ENCODE results near the gene SLC23A2.

SLC23A2 gene

DNA sequence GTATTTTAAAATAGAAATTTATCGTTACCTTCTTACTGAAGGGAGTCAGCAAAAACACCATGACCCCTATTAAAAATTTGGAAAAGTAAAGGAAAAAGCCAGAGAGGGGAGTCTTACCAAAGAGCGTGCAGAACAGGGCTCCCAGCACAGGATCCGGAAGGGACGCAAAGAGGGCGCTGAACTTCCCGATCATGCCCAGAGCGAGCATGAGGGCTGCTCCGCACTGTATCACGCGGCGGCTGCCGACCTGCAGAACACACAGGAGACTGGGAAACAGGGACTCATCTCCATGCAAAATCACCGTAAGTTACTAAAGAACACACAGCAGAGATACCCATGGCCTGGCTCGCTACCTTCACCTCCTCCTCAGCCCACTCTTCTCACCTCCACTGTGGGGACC lies 138.6 kb downstream of the SLC23A2 start:
- FAIRE-seq: no peak
- no peak for DNase-seq (ENCODE audit: insufficient read length, low spot score)
- TF ChIP-seq POU2F2 (IDR thresholded peaks at IDR 0.05; ENCODE audit: low read depth, low read length): no peak
- no peak for TF ChIP-seq TAF1 (IDR thresholded peaks at IDR 0.05; ENCODE audit: low read depth, low read length)

GRCh38 chr20:4861961-4862360 lies 139.3 kb downstream of the SLC23A2 start:
- no peak for DNase-seq (ENCODE audit: insufficient read length, low spot score)
- no peak for FAIRE-seq
- TF ChIP-seq POU2F2 (IDR thresholded peaks at IDR 0.05; ENCODE audit: low read depth, low read length) (no peak), PAX5 (IDR thresholded peaks at IDR 0.05; ENCODE audit: insufficient read depth, low read length, severe bottlenecking) (no peak), POLR2AphosphoS5 (IDR thresholded peaks at IDR 0.05; ENCODE audit: low read depth, low read length) (no peak), POLR2A (IDR thresholded peaks at IDR 0.05; ENCODE audit: low read depth, low read length) (no peak), TAF1 (IDR thresholded peaks at IDR 0.05; ENCODE audit: low read depth, low read length) (no peak), SPI1 (IDR thresholded peaks at IDR 0.05; ENCODE audit: low read depth, low read length) (no peak)

DNA sequence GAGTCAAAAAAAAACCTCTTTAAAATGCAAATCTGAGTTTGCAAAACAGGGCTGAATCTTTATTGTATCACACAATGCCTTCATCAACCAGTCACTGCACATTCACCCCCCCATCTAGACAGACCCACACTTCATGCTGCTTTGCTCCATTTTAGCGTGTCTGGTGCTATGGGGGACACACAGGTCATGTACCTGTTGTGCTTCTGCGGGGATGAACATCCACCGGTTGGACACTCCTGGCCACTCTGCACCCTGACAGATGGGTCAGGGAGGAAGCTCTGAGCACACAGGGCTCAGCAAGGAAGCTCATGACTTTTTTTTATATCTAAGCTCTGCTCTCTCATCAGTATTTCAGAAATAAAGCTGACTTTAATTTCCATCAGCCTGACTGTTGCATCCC lies 143.3 kb downstream of the SLC23A2 start:
- FAIRE-seq (no peak), DNase-seq (ENCODE audit: insufficient read length, low spot score) (no peak)
- TF ChIP-seq TAF1 (IDR thresholded peaks at IDR 0.05; ENCODE audit: low read depth, low read length): no peak
- no peak for TF ChIP-seq POLR2A (IDR thresholded peaks at IDR 0.05; ENCODE audit: low read depth, low read length)
- TF ChIP-seq POU2F2 (IDR thresholded peaks at IDR 0.05; ENCODE audit: low read depth, low read length): no peak
- TF ChIP-seq SPI1 (IDR thresholded peaks at IDR 0.05; ENCODE audit: low read depth, low read length): no peak
- TF ChIP-seq POLR2AphosphoS5 (IDR thresholded peaks at IDR 0.05; ENCODE audit: low read depth, low read length): no peak
- no peak for TF ChIP-seq PAX5 (IDR thresholded peaks at IDR 0.05; ENCODE audit: insufficient read depth, low read length, severe bottlenecking)

DNA sequence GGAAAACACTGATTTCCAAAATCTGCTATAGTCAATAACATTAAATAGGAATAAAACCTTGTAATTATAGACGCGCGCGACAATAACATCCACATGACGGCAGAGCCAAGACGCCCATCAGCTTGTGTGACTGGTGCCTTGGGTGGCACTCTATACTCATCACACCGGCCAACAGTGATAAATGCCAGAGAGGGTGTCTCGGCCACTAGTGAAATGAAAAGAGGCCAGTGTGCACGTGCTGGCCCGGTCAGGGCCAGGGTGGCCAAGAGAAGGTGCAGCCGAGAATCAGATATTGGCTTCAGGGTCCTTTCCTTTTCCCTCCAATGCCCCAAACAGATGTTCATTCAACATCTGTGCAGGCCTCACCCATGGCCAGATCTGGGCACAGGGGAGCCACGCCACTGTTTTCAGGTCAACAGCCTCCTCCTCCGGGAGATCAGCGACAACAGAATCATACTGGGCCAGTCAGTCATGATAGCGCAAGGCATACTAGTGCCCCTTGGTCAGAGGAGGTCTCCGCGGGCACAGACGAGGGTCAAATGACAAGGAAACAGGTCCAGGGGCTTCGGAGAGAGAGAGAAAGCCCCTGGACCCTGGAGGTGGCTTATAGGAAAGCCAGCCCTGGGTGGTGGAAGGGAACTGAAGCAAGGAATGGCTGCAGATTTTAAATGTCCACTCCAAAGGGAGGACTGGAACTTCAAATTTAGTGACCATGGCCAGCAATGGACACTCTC lies 145.1 kb downstream of the SLC23A2 start:
- FAIRE-seq: no peak
- no peak for TF ChIP-seq PAX5 (IDR thresholded peaks at IDR 0.05; ENCODE audit: insufficient read depth, low read length, severe bottlenecking)
- TF ChIP-seq TAF1 (IDR thresholded peaks at IDR 0.05; ENCODE audit: low read depth, low read length): no peak
- TF ChIP-seq POLR2AphosphoS5 (IDR thresholded peaks at IDR 0.05; ENCODE audit: low read depth, low read length): no peak
- TF ChIP-seq SPI1 (IDR thresholded peaks at IDR 0.05; ENCODE audit: low read depth, low read length): no peak
- no peak for TF ChIP-seq POU2F2 (IDR thresholded peaks at IDR 0.05; ENCODE audit: low read depth, low read length)
- no peak for TF ChIP-seq POLR2A (IDR thresholded peaks at IDR 0.05; ENCODE audit: low read depth, low read length)

GRCh38 chr20:4855555-4855954 lies 145.8 kb downstream of the SLC23A2 start:
- no peak for FAIRE-seq

More for the DNA sequence above, 145.1 kb downstream of the SLC23A2 start:
- no peak for DNase-seq (ENCODE audit: insufficient read length, low spot score)

DNA sequence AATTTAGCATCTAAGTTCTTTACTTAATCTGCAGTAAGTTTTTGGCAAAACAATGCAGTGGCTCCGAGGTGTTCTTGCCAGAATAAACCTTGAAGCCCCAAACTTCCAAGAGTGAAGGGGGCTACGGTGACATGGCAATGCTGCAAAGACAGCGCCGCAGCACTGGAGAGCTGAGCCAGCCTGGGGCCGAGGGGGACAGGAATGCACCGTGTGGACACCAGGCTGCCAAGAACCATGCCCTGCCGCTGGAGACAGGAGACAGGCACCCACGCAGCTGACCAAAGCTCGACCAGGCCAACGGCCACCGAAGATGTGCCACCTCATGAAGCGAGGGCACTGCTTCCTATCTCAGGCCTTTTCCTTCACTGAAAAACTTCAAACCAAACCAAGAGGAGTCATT lies 146.2 kb downstream of the SLC23A2 start:
- TF ChIP-seq POLR2A (IDR thresholded peaks at IDR 0.05; ENCODE audit: low read depth, low read length) (no peak), POLR2AphosphoS5 (IDR thresholded peaks at IDR 0.05; ENCODE audit: low read depth, low read length) (no peak), SPI1 (IDR thresholded peaks at IDR 0.05; ENCODE audit: low read depth, low read length) (no peak), POU2F2 (IDR thresholded peaks at IDR 0.05; ENCODE audit: low read depth, low read length) (no peak), PAX5 (IDR thresholded peaks at IDR 0.05; ENCODE audit: insufficient read depth, low read length, severe bottlenecking) (no peak), TAF1 (IDR thresholded peaks at IDR 0.05; ENCODE audit: low read depth, low read length) (no peak)
- no peak for FAIRE-seq
- no peak for DNase-seq (ENCODE audit: insufficient read length, low spot score)

More at GRCh38 chr20:4855555-4855954, 145.8 kb downstream of the SLC23A2 start:
- no peak for DNase-seq (ENCODE audit: insufficient read length, low spot score)
- TF ChIP-seq SPI1 (IDR thresholded peaks at IDR 0.05; ENCODE audit: low read depth, low read length): no peak
- no peak for TF ChIP-seq POLR2AphosphoS5 (IDR thresholded peaks at IDR 0.05; ENCODE audit: low read depth, low read length)
- TF ChIP-seq POU2F2 (IDR thresholded peaks at IDR 0.05; ENCODE audit: low read depth, low read length): no peak
- TF ChIP-seq POLR2A (IDR thresholded peaks at IDR 0.05; ENCODE audit: low read depth, low read length): no peak

GRCh38 chr20:4854561-4854901 lies 146.8 kb downstream of the SLC23A2 start:
- DNase-seq (ENCODE audit: insufficient read length, low spot score) (no peak), FAIRE-seq (no peak)
- TF ChIP-seq POLR2AphosphoS5 (IDR thresholded peaks at IDR 0.05; ENCODE audit: low read depth, low read length): no peak
- no peak for TF ChIP-seq SPI1 (IDR thresholded peaks at IDR 0.05; ENCODE audit: low read depth, low read length)
- TF ChIP-seq POU2F2 (IDR thresholded peaks at IDR 0.05; ENCODE audit: low read depth, low read length): no peak
- TF ChIP-seq PAX5 (IDR thresholded peaks at IDR 0.05; ENCODE audit: insufficient read depth, low read length, severe bottlenecking): no peak
- no peak for TF ChIP-seq POLR2A (IDR thresholded peaks at IDR 0.05; ENCODE audit: low read depth, low read length)
- TF ChIP-seq TAF1 (IDR thresholded peaks at IDR 0.05; ENCODE audit: low read depth, low read length): no peak

DNA sequence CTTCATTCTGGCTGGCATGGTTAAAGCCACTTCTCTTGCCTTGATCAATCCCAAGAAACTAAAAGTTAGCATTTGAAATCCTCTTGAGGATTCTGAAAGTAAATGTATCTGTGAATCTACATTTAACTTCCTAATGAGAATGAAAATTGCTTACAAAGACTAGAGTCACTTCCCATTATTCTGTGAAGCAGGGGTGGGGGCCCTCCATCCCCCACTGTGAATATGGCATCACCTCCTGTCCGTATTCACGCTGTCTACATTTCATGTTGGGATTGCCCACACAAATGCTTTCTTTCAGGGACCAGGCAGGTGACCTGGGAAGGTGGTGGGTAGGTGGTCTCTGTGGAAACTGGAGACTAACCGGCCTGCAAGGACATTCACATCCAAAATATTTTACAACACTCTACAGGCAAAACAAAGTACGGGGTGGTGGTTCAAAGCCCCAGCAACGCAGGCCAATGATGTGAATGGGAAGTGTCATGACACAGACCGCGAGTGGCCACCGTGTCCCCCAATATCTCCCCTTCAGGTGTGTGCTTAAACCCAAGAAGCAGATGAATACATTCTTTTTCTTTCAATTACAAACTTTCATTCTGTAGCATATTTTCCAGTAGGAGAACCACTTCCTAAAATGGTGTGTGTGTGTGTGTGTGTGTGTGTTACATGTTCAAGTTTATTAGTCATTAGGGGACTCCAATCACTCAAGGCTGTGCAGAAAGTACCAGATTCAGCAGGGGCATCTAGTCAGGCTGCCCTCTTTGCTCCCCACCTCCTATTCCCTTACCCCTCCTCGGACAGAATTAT lies 147.4 kb downstream of the SLC23A2 start:
- TF ChIP-seq POLR2A (IDR thresholded peaks at IDR 0.05; ENCODE audit: low read depth, low read length) (no peak), POU2F2 (IDR thresholded peaks at IDR 0.05; ENCODE audit: low read depth, low read length) (no peak), POLR2AphosphoS5 (IDR thresholded peaks at IDR 0.05; ENCODE audit: low read depth, low read length) (no peak), SPI1 (IDR thresholded peaks at IDR 0.05; ENCODE audit: low read depth, low read length) (no peak), TAF1 (IDR thresholded peaks at IDR 0.05; ENCODE audit: low read depth, low read length) (no peak), PAX5 (IDR thresholded peaks at IDR 0.05; ENCODE audit: insufficient read depth, low read length, severe bottlenecking) (no peak)
- no peak for FAIRE-seq
- no peak for DNase-seq (ENCODE audit: insufficient read length, low spot score)

GRCh38 chr20:4853004-4853403 lies 148.3 kb downstream of the SLC23A2 start:
- no peak for TF ChIP-seq POLR2A (IDR thresholded peaks at IDR 0.05; ENCODE audit: low read depth, low read length)
- no peak; the same call in 1 of the 2 replicates for TF ChIP-seq POLR2AphosphoS5 (IDR thresholded peaks at IDR 0.05; ENCODE audit: low read depth, low read length)
- TF ChIP-seq SPI1 (IDR thresholded peaks at IDR 0.05; ENCODE audit: low read depth, low read length): no peak
- no peak for TF ChIP-seq PAX5 (IDR thresholded peaks at IDR 0.05; ENCODE audit: insufficient read depth, low read length, severe bottlenecking)
- no peak for TF ChIP-seq POU2F2 (IDR thresholded peaks at IDR 0.05; ENCODE audit: low read depth, low read length)
- no peak for TF ChIP-seq TAF1 (IDR thresholded peaks at IDR 0.05; ENCODE audit: low read depth, low read length)
- no peak for FAIRE-seq
- no peak for DNase-seq (ENCODE audit: insufficient read length, low spot score)
